Neuronal stem cell (in vitro differentiated cells): ENCODE results near the gene KCNH4.
A peak's percentile ranks its signal among the peaks of the same experiment; 100 is the strongest.

ENCODE experiments used
- DNase-seq: peaks from one replicate; pipeline ENCODE4 v3.0.0-alpha.2; 2013; ENCODE audit warnings: low spot score
- H2AFZ ChIP-seq: one replicate; pipeline ENCODE4 v1.6.1; 2013; ENCODE audit warnings: mild to moderate bottlenecking, low read length, inconsistent platforms
- H2AK5ac ChIP-seq: 2 replicates; pipeline ENCODE4 v1.6.1; 2013; ENCODE audit warnings: low read depth, mild to moderate bottlenecking, inconsistent platforms, low read length, moderate library complexity, mixed read lengths
- H2BK120ac ChIP-seq: 2 replicates; pipeline ENCODE4 v1.6.1; 2013; ENCODE audit warnings: low read depth, mild to moderate bottlenecking, inconsistent platforms, low read length, moderate library complexity, mixed read lengths
- H2BK12ac ChIP-seq: one replicate; pipeline ENCODE4 v1.6.1; 2013; ENCODE audit warnings: low read length, inconsistent platforms
- H2BK15ac ChIP-seq: 2 replicates; pipeline ENCODE4 v1.6.1; 2013; ENCODE audit warnings: mild to moderate bottlenecking, low read length, inconsistent platforms, mixed read lengths
- H2BK5ac ChIP-seq: one replicate; pipeline ENCODE4 v1.6.1; 2013; ENCODE audit warnings: inconsistent platforms, mild to moderate bottlenecking, low read length, moderate library complexity
- H3K14ac ChIP-seq: one replicate; pipeline ENCODE4 v1.6.1; 2013; ENCODE audit warnings: low read length, inconsistent platforms
- H3K18ac ChIP-seq: 2 replicates; pipeline ENCODE4 v1.6.1; 2013; ENCODE audit warnings: low read length, inconsistent platforms
- H3K23ac ChIP-seq: 2 replicates; pipeline ENCODE4 v1.6.1; 2013; ENCODE audit warnings: low read depth, mild to moderate bottlenecking, mixed read lengths, low read length, inconsistent platforms; ENCODE audit not compliant: poor library complexity
- H3K27ac ChIP-seq: replicated peaks from 3 replicates; pipeline ENCODE4 v1.5.1; 2013; ENCODE audit warnings: low read length, inconsistent platforms
- H3K27me3 ChIP-seq, 3 experiments: 2 replicates each; pipeline ENCODE4 v1.6.1; 2013; ENCODE audit warnings: low read length in 3 of 3, mild to moderate bottlenecking in 2 of 3, inconsistent platforms in 1 of 3, low read depth in 1 of 3, mixed read lengths in 1 of 3, moderate library complexity in 1 of 3; ENCODE audit not compliant: control insufficient read depth in 3 of 3, insufficient read depth in 3 of 3
- H3K36me3 ChIP-seq, 2 donors: replicated peaks in 1 of 2; 2 replicates each; pipeline ENCODE4 v1.6.1; 2013; ENCODE audit warnings: low read length in 2 of 2; ENCODE audit not compliant: control insufficient read depth in 2 of 2, insufficient read depth in 2 of 2
- H3K4ac ChIP-seq: 2 replicates; pipeline ENCODE4 v1.6.1; 2013; ENCODE audit warnings: inconsistent platforms, mild to moderate bottlenecking, low read length, moderate library complexity
- H3K4me1 ChIP-seq, 2 donors: 1 replicate in 1 of 2; 2 replicates in 1 of 2; pipeline ENCODE4 v1.6.1; 2013; ENCODE audit warnings: low read length in 2 of 2, low read depth in 1 of 2; ENCODE audit not compliant: control insufficient read depth in 2 of 2, insufficient read depth in 1 of 2
- H3K4me2 ChIP-seq: one replicate; pipeline ENCODE4 v1.6.1; 2013; ENCODE audit warnings: mild to moderate bottlenecking, low read length, inconsistent platforms; ENCODE audit not compliant: insufficient read depth, poor library complexity, severe bottlenecking
- H3K4me3 ChIP-seq, 2 donors: 2 replicates each; pipeline ENCODE4 v1.5.1; 2013; ENCODE audit warnings: low read length in 2 of 2, mild to moderate bottlenecking in 2 of 2, inconsistent platforms in 1 of 2, moderate library complexity in 1 of 2
- H3K79me1 ChIP-seq: one replicate; pipeline ENCODE4 v1.6.1; 2013; ENCODE audit warnings: low read depth, mild to moderate bottlenecking, inconsistent platforms, low read length, moderate library complexity
- H3K9ac ChIP-seq: one replicate; pipeline ENCODE4 v1.6.1; 2013; ENCODE audit warnings: mild to moderate bottlenecking, low read depth, low read length, inconsistent platforms; ENCODE audit not compliant: poor library complexity
- H3K9me3 ChIP-seq, 2 donors: replicated peaks in 1 of 2; 2 replicates each; pipeline versions ENCODE3 to v1.6.1; 2013; ENCODE audit warnings: low read length in 2 of 2, mild to moderate bottlenecking in 2 of 2, inconsistent platforms in 1 of 2, low read depth in 1 of 2, mixed read lengths in 1 of 2, moderate library complexity in 1 of 2; ENCODE audit not compliant: control insufficient read depth in 2 of 2, insufficient read depth in 1 of 2
- H4K8ac ChIP-seq: one replicate; pipeline ENCODE4 v1.6.1; 2013; ENCODE audit warnings: low read depth, mild to moderate bottlenecking, inconsistent platforms, low read length, moderate library complexity
- H4K91ac ChIP-seq: one replicate; pipeline ENCODE4 v1.6.1; 2013; ENCODE audit warnings: low read length, low read depth, mild to moderate bottlenecking, inconsistent platforms; ENCODE audit not compliant: poor library complexity
- WGBS, 2 donors: extraction: QIAGEN DNeasy Blood & Tissue Kit; methylation state at CpG; one replicate each; pipeline ENCODE4 v1.1.7; 2013; ENCODE audit warnings: missing lambda C conversion rate in 2 of 2, mixed read lengths in 1 of 2; ENCODE audit not compliant: insufficient read length in 2 of 2, insufficient replicate concordance in 1 of 2; ENCODE audit errors: extremely low coverage in 2 of 2; 5-methylcytosine and 5-hydroxymethylcytosine counted together

Gene KCNH4

DNA sequence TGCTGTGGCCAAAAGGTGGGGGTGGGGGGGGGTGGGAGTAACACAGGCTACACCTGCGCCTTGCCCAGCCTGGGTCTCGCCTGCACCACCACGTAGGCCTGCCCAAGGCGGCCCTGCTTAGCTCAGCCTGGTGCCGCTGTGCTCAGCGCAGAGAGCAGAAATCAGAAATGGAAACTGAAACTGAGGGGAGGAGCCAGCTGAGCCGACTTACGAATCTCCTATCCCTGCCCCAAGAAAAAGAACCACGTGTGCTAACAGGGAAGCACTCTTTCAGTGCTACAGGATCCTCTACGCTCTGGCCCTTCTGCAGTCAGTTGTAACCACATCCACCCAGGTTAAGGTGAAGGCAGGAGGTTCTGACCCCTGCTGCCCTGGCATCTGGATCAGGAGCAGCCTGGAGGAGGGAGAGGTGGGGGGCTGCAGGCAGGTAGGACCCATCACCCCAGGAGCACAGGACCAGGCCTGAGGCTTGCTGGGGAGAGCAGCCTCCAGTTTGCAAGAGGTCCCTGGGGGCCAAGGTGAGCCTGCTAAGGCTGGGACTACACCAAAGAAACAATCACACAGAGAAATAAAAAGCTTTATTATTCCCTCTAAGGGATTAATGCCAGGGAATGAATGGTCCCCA lies 68.3 kb downstream of the KCNH4 start, which contains the start of gene DHX58:
DHX58 (minus strand) TSS at position 163 of the 625 bp plus-strand sequence. CDS start 822 bp downstream, outside the sequence.
- H3K79me1 ChIP-seq, result peaks cover 2% of the 10 kb centered on the region
- peak within 1 kb of the TSS; percentile 49 for H2BK15ac ChIP-seq
- H2AK5ac ChIP-seq, result peak within 1 kb of the TSS; percentile 26
- no peak within 1 kb of the TSS for H2AFZ ChIP-seq
- H3K36me3 ChIP-seq, result peaks cover 12 to 42% of the 10 kb centered on the region in 2 donors
- no peak within 1 kb of the TSS for H3K18ac ChIP-seq
- no peak within 1 kb of the TSS for H3K4ac ChIP-seq
- H3K27ac ChIP-seq, result no peak within 1 kb of the TSS
- H2BK120ac ChIP-seq, result no peak within 1 kb of the TSS
- peaks cover 4 to 5% of the 10 kb centered on the region in 2 donors for H3K4me1 ChIP-seq
- H3K9ac ChIP-seq, result peak within 1 kb of the TSS; percentile 70
- H3K27me3 ChIP-seq, result peaks cover 0 to 13% (median 2%) of the 10 kb centered on the region in 3 experiments
- WGBS, 2 donors, result no CpG with 5 or more reads among the region's 10 CpGs
- H3K4me2 ChIP-seq, result peak within 1 kb of the TSS; percentile 25
- H3K9me3 ChIP-seq, result no peaks in the 10 kb centered on the region
- H2BK5ac ChIP-seq, result peak within 1 kb of the TSS; percentile 39
- H3K4me3 ChIP-seq, result no peak within 1 kb of the TSS
- DNase-seq, result no peak
- no peak within 1 kb of the TSS for H4K8ac ChIP-seq
- H4K91ac ChIP-seq, result no peak within 1 kb of the TSS
- H2BK12ac ChIP-seq, result peak within 1 kb of the TSS; percentile 3
- no peak within 1 kb of the TSS for H3K14ac ChIP-seq
- peak within 1 kb of the TSS; percentile 73 for H3K23ac ChIP-seq

DNA sequence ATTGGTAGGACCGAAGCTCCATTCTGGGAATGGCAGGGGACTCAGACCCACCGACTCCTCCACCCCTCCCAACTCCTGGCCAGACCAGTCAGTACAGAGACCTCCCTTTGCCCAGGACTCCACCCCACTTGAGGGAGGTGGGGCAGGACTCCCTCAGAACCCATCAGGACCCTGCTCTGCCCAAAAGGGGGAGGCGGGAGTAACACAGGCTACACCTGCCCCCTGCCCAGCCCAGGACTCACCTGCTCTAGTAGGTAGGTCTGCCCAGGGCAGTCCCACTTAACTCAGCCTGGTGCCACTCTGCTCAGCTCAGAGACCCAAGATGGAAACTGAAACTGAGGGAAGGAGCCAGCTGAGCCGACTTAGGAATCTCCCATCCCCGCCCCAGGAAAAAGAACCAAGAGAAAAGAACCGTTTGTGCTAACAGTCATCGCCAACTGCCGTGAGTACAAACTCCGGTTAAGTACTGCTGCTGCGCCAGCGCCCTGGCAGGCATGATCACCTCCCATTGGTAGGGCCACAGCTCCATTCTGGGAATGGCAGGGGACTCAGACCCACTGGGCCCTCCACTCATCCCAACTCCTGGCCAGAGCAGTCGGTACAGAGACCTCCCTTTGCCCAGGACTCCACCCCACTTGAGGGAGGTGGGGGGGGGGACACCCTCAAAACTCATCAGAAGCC lies 68.9 kb downstream of the KCNH4 start:
- Histone ChIP-seq H3K14ac (no peak overlapping the region), H3K23ac (peak overlapping the region; percentile 73), H3K18ac (no peak overlapping the region), H2BK12ac (peak overlapping the region; percentile 3), H3K4ac (no peak overlapping the region), H4K91ac (no peak overlapping the region), H3K4me1 (peaks cover 4 to 5% of the 10 kb centered on the region in 2 donors), H3K9me3 (no peaks in the 10 kb centered on the region), H2BK120ac (no peak overlapping the region), H4K8ac (no peak overlapping the region), H2AK5ac (peak overlapping the region; percentile 26), H2BK5ac (peak overlapping the region; percentile 39), H2AFZ (no peak overlapping the region), H3K27ac (no peak overlapping the region), H3K9ac (no peak overlapping the region), H3K36me3 (peaks cover 11 to 37% of the 10 kb centered on the region in 2 donors), H3K79me1 (peaks cover 2% of the 10 kb centered on the region), H3K4me3 (no peak overlapping the region), H3K4me2 (peak overlapping the region; percentile 25), H3K27me3 (peaks cover 0 to 13% (median 2%) of the 10 kb centered on the region in 3 experiments), H2BK15ac (no peak overlapping the region)
- no CpG with 5 or more reads among the region's 12 CpGs for WGBS, 2 donors
- no peak for DNase-seq

- H2BK15ac ChIP-seq, result peak overlapping the region; percentile 49
- WGBS, 2 donors, result no CpG with 5 or more reads among the region's 11 CpGs
- H3K4me3 ChIP-seq, result no peak overlapping the region
Observed at GRCh38 chr17:42111265-42111636, 69.7 kb downstream of the KCNH4 start.

More at GRCh38 chr17:42111265-42111636, 69.7 kb downstream of the KCNH4 start:
- peak overlapping the region; percentile 53 for H3K4ac ChIP-seq
- peaks cover 11 to 32% of the 10 kb centered on the region in 2 donors for H3K36me3 ChIP-seq
- H3K4me2 ChIP-seq, result no peak overlapping the region
- H2BK12ac ChIP-seq, result no peak overlapping the region
- peak overlapping the region; percentile 28 for H3K18ac ChIP-seq
- no peak overlapping the region for H2AFZ ChIP-seq
- H2BK5ac ChIP-seq, result peak overlapping the region; percentile 39
- H3K9ac ChIP-seq, result no peak overlapping the region
- peak overlapping the region; percentile 84 for H2AK5ac ChIP-seq
- no peak overlapping the region for H4K8ac ChIP-seq
- H3K27ac ChIP-seq, result no peak overlapping the region
- H4K91ac ChIP-seq, result no peak overlapping the region
- H3K9me3 ChIP-seq, result no peaks in the 10 kb centered on the region
- H2BK120ac ChIP-seq, result no peak overlapping the region
- DNase-seq, result no peak
- peak overlapping the region; percentile 73 for H3K23ac ChIP-seq
- H3K79me1 ChIP-seq, result peaks cover 2% of the 10 kb centered on the region
- H3K14ac ChIP-seq, result no peak overlapping the region
- H3K27me3 ChIP-seq, result peaks cover 0 to 17% (median 3%) of the 10 kb centered on the region in 3 experiments
- peaks cover 4 to 5% of the 10 kb centered on the region in 2 donors for H3K4me1 ChIP-seq
